Prostate gland (tissue), 2 donors: Measurements from ENCODE around the gene RRP7A. TPM values are rescaled to one million over a fixed set of nuclear protein-coding genes. Genes with fewer than 3 reads are reported as not detected.
A peak's percentile ranks its signal among the peaks of the same experiment; 100 is the strongest.
"Not testable (repeated sequence)": the region's sequence is repeated elsewhere in the genome, so short reads cannot be mapped to it uniquely, and the experiment has no call there.

Experiments
- DNase-seq: peaks from one replicate; pipeline ENCODE4 v3.0.0-alpha.2; 2019; ENCODE audit warnings: low spot score
- H3K27ac ChIP-seq, 2 donors: fragments of 200-600 bp; sonication (generic); 2 replicates each; pipeline ENCODE4 v1.5.1; 2017 to 2019
- H3K27me3 ChIP-seq: fragments of 200-600 bp; sonication (generic); replicated peaks from 2 replicates; pipeline ENCODE4 v1.5.1; 2019; ENCODE audit not compliant: insufficient read depth
- H3K36me3 ChIP-seq, 2 donors: fragments of 200-600 bp; sonication (generic); 1 replicate in 1 of 2; 2 replicates in 1 of 2; pipeline versions ENCODE4 v1.5.1 to v1.8.1; 2017 to 2019
- H3K4me1 ChIP-seq: fragments of 200-600 bp; sonication (generic); replicated peaks from 2 replicates; pipeline ENCODE4 v1.5.1; 2019
- H3K4me3 ChIP-seq, 2 donors: fragments of 200-600 bp; sonication (generic); 2 replicates each; pipeline ENCODE4 v1.5.1; 2017 to 2019
- H3K9me3 ChIP-seq: fragments of 200-600 bp; sonication (generic); 2 replicates; pipeline ENCODE4 v1.5.1; 2017
- POLR2A ChIP-seq: fragments of 450-650 bp; IDR thresholded peaks from one replicate; pipeline ENCODE4 v1.6.1; 2016; ENCODE audit warnings: antibody characterized with exemption, mild to moderate bottlenecking
- POLR2AphosphoS5 ChIP-seq: sonication (generic); formaldehyde crosslinking; IDR thresholded peaks from one replicate; pipeline ENCODE4 v1.6.1; 2017; ENCODE audit warnings: antibody characterized with exemption
- WGBS: methylation state at CpG from one replicate; pipeline ENCODE4 v1.1.5; 2018; 5-methylcytosine and 5-hydroxymethylcytosine counted together
- intact Hi-C: fragments of 100-400 bp; cut with DNase I; formaldehyde crosslinking; loops from one replicate; pipeline ENCODE4 v1.14.2; 2022
- total RNA-seq, 2 donors: library from RNA; depleted of rRNA; stranded (reverse); fragments of >200 nt; gene quantifications; one replicate each; pipeline ENCODE4 v1.1.0, GENCODE V29; 2016
- TF ChIP-seq, protein P1 (sequence below), 4 experiments: fragments of 200-600 bp in 2 of 4; fragments of 450-650 bp in 2 of 4; sonication (generic) in 2 of 4; IDR thresholded peaks; 1 replicate in 3 of 4; 2 replicates in 1 of 4; pipeline ENCODE4 v1.5.1; 2016 to 2019; ENCODE audit warnings: antibody characterized with exemption in 4 of 4, mild to moderate bottlenecking in 2 of 4, moderate library complexity in 2 of 4

Gene RRP7A
- total RNA-seq, 2 donors from 2014 or later = 32.4 to 41.5 TPM

DNA sequence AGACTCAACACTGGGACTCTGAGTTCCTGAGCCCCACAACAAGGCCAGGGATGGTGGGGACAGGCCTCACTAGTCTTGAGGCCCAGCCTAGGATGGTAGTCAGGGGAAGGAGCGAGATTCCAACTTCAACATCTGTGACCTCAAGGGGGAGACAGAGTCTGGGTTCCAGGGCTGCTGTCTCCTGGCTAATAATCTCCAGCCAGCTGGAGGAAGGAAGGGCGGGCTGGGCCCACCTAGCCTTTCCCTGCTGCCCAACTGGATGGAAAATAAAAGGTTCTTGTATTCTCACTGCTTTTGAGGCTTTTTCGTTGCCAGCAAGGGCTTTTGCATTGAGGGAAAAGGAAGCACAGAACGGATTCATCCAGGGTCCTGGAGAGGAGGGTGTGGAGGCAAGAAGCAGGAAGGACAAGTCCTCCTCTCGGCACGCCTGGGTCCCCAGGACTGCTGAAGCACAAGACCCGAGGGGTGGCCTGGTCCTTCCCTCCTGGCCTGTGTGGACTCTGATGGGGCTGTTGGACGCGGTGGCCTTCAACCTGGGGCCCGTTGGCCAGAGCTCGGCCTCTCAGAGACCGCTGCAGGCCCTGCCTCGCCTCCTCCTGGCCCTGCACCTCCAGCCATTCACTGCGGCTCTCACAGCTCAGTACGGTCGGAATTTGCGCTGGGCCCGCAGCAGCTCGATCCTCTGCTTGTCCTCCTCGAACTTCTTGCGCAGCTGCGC lies 7.2 kb downstream of the RRP7A start:
- H3K27ac ChIP-seq, H3K4me3 ChIP-seq, H3K4me1 ChIP-seq, H3K27me3 ChIP-seq, H3K9me3 ChIP-seq, DNase-seq, intact Hi-C loops: not testable (repeated sequence)
- WGBS = 76% methylated on average over 22 of the region's 22 CpGs
- H3K36me3 ChIP-seq = peaks cover 0 to 12% of the 10 kb centered on the region in 2 donors
- TF ChIP-seq, protein P1, sequence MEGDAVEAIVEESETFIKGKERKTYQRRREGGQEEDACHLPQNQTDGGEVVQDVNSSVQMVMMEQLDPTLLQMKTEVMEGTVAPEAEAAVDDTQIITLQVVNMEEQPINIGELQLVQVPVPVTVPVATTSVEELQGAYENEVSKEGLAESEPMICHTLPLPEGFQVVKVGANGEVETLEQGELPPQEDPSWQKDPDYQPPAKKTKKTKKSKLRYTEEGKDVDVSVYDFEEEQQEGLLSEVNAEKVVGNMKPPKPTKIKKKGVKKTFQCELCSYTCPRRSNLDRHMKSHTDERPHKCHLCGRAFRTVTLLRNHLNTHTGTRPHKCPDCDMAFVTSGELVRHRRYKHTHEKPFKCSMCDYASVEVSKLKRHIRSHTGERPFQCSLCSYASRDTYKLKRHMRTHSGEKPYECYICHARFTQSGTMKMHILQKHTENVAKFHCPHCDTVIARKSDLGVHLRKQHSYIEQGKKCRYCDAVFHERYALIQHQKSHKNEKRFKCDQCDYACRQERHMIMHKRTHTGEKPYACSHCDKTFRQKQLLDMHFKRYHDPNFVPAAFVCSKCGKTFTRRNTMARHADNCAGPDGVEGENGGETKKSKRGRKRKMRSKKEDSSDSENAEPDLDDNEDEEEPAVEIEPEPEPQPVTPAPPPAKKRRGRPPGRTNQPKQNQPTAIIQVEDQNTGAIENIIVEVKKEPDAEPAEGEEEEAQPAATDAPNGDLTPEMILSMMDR (IDR thresholded peaks at IDR 0.05) = peak in 2 of 4 experiments; percentile 29 to 51

DNA sequence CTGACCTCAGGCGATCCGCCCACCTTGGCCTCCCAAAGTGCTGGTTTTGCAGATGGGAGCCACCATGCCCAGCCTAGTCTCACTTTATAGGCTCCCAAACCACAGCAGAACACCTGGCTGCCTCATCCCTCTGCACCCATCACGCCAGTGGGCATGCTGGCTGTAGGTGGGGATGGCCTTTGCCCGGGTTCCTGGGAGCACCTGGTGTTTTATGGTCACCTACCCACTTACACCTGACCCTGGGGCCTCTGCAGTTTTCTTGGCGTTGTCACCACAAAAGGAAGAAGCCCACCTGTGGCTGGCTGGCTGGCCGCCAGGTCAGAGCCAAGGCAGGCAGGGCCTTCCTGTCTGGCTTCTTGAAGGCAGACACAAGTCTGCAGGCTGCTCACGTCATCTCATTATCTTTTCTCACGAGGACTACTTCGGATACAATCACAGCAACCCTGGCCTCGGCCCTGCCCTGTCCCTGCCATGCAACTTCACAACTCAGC lies 8.2 kb downstream of the RRP7A start:
- H3K4me3 ChIP-seq = no peak overlapping the region
- TF ChIP-seq, protein P1 (IDR thresholded peaks at IDR 0.05) = no peak
- no peak for TF ChIP-seq POLR2AphosphoS5
- no peak for TF ChIP-seq POLR2A
- 63% methylated on average over 10 of the region's 10 CpGs for WGBS
- intact Hi-C loops = no loop called here
- DNase-seq = no peak
- H3K4me1 ChIP-seq = no peaks in the 10 kb centered on the region
- H3K9me3 ChIP-seq = no peaks in the 10 kb centered on the region
- H3K27me3 ChIP-seq = no peaks in the 10 kb centered on the region
- H3K36me3 ChIP-seq = peaks cover 0 to 12% of the 10 kb centered on the region in 2 donors
- H3K27ac ChIP-seq = no peak overlapping the region

DNA sequence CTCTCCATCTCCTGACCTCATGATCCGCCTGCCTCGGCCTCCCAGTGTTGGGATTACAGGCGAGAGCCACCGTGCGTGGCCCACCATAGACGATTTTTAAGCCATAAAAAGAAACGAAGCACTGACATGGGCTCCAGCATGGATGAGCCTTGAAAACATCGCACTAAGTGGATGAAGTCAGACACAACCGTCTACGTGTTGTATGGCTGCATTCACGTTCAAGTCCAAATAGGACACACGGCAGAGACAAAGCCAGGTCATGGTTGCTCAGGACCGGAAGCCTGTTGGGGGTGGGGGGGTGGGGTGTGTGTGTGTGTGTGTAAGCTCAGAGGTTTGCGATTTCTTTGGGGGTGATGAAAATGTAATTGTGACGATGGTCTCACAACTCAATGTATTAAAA lies 10.0 kb downstream of the RRP7A start:
- intact Hi-C loops = no loop called here
- WGBS = 86% methylated on average over 15 of the region's 15 CpGs
- Histone ChIP-seq H3K27ac (no peak overlapping the region), H3K36me3 (peaks cover 0 to 12% of the 10 kb centered on the region in 2 donors), H3K4me3 (no peak overlapping the region), H3K9me3 (no peaks in the 10 kb centered on the region), H3K4me1 (no peaks in the 10 kb centered on the region), H3K27me3 (no peaks in the 10 kb centered on the region)
- no peak for DNase-seq
- TF ChIP-seq POLR2AphosphoS5 (no peak), POLR2A (no peak)
- TF ChIP-seq, protein P1 (IDR thresholded peaks at IDR 0.05) = no peak

DNA sequence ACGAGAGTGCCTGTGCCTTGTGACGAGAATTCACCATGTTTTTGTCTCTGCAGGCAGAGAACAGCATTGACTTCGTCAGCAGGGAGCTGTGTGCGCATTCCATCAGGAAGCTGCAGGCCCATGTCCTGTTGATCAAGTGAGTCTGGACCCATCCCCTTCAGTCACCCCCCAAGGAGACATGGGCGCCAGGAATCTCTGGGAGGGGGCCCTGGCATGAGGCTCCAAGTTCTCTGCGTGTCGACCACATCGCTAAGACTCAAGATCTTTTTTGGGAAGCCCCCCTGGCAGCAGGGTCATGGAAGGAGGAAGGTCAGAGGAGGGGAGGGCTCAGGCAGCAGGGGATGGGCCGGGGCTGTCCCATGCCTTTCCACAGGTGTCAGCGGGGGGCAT lies 10.6 kb downstream of the RRP7A start:
- 59% methylated on average over 5 of the region's 10 CpGs for WGBS
- H3K4me1 ChIP-seq, intact Hi-C loops: not testable (repeated sequence)

DNA sequence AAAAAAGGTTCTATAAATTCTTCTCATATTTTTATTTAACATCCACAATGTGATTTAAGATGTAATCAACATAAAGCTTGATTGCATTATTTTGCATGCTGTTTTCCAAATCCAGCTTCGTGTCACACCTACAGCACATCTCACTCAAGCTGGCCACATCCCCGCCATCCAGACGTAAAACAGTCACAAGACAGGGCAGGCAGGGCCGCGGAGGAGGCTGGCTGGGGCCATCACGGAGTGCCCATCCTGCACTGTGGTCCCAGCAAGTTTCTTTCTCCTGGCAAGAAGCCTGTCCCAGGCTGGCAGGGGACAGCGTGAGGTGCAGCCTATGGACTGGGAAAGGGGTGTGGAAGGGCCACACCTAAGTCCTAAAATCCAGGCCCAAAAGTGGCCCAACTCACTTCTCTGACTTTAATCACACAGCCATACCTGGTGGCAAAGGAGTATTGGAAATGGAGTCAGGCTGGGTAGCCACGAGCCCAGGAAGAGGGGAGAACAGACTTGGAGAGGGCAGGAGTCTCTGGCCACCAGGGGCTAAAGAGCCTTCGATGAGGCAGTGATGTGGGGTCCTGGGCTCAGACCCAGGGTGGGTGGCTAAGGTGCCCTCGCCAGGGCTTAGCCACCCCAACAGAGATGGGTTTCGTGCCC lies 11.1 kb downstream of the RRP7A start:
- H3K27me3 ChIP-seq, intact Hi-C loops, H3K4me1 ChIP-seq, DNase-seq, H3K4me3 ChIP-seq, H3K27ac ChIP-seq, H3K9me3 ChIP-seq: not testable (repeated sequence)
- 48% methylated on average over 11 of the region's 11 CpGs for WGBS
- peaks cover 0 to 12% of the 10 kb centered on the region in 2 donors for H3K36me3 ChIP-seq

More for the DNA sequence above, 10.6 kb downstream of the RRP7A start:
- DNase-seq, H3K27ac ChIP-seq, H3K9me3 ChIP-seq, H3K27me3 ChIP-seq, H3K4me3 ChIP-seq: not testable (repeated sequence)
- H3K36me3 ChIP-seq = peaks cover 0 to 12% of the 10 kb centered on the region in 2 donors

DNA sequence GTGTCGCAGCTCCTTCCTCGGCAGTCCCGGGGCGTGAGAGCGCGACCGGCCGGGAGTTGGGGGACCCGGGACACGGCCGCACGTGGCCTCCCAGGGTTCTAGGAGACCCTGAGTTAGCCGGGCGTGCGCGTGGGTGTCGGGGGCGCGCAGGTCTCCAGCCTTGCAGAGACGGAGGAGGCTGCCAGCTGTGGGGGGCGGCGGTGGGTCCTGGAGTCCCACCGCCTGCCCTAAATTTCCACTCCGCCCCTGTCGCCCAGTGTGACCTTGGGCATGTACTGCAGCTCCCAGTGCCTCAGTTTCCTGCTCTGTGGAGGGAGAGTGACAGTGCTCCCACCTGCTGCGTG lies 18.8 kb downstream of the RRP7A start:
- Histone ChIP-seq H3K27me3 (no peaks in the 10 kb centered on the region), H3K4me1 (peaks cover 4% of the 10 kb centered on the region), H3K36me3 (no peaks in the 10 kb centered on the region), H3K4me3 (peak overlapping the region; percentile 46 to 47), H3K9me3 (no peaks in the 10 kb centered on the region), H3K27ac (peak overlapping the region; percentile 78 to 80)
- WGBS = 44% methylated on average over 20 of the region's 26 CpGs
- intact Hi-C loops = no loop called here
- no peak for DNase-seq
- TF ChIP-seq, protein P1 (IDR thresholded peaks at IDR 0.05) = no peak
- no peak for TF ChIP-seq POLR2A
- no peak for TF ChIP-seq POLR2AphosphoS5
